Stimulated activated CD4-positive, alpha-beta T cell treated with anti-CD3 and anti-CD28 coated beads, Interleukin-15, amount 100 ng/mL, for 1 hour (primary cell): Measurements from ENCODE around the gene USP26.
"Not testable (repeated sequence)": the region's sequence is repeated elsewhere in the genome, so short reads cannot be mapped to it uniquely, and the experiment has no call there.

Experiments
- DNase-seq, 2 donors: peaks; one replicate each; pipeline ENCODE4 v3.0.0-alpha.2; 2020; ENCODE audit warnings: low read depth in 1 of 2, low spot score in 1 of 2

USP26 gene, protein sequence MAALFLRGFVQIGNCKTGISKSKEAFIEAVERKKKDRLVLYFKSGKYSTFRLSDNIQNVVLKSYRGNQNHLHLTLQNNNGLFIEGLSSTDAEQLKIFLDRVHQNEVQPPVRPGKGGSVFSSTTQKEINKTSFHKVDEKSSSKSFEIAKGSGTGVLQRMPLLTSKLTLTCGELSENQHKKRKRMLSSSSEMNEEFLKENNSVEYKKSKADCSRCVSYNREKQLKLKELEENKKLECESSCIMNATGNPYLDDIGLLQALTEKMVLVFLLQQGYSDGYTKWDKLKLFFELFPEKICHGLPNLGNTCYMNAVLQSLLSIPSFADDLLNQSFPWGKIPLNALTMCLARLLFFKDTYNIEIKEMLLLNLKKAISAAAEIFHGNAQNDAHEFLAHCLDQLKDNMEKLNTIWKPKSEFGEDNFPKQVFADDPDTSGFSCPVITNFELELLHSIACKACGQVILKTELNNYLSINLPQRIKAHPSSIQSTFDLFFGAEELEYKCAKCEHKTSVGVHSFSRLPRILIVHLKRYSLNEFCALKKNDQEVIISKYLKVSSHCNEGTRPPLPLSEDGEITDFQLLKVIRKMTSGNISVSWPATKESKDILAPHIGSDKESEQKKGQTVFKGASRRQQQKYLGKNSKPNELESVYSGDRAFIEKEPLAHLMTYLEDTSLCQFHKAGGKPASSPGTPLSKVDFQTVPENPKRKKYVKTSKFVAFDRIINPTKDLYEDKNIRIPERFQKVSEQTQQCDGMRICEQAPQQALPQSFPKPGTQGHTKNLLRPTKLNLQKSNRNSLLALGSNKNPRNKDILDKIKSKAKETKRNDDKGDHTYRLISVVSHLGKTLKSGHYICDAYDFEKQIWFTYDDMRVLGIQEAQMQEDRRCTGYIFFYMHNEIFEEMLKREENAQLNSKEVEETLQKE

DNA sequence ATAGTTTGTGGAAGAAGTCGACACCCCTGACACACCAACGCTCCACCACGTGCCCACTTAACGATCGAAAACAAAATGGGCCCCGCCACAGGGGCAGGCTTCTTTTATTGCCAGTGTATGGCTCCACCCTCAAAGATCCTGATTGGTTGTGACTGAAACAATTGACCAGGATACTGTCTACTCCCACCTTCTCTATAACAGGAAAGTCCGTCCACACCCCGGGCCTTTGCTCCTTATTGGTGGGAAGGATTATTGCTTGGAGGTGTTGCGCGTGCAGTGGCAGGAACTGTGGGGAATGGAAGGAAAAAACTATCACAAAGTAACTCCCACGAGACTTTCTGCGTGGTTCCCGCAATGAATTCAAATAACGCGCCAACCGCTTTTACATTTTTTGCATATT, at the start of gene USP26:
Gene USP26, minus strand, starts transcription at position 79 of the 400 bp plus-strand sequence. CDS start 68,889 bp downstream, outside the sequence.
- DNase-seq = no peak

DNA sequence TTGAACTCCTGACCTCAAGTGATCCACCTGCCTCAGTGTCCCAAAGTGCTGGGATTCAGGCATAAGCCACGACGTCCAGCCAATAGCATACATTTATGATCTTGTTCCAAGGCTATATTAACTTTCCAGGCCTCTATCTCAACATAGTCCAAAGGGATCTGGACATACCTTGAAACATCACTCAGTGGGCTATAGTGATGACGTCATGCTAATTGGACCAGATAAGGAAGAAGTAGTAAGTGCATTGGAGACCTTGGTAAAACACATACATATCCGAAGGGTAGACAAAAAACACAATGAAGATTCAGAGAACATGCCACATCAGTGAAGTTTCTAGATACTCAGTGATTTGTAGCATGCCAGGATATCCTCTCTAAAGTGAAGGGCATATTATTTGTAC, 37.4 kb upstream of the USP26 start:
- no peak for DNase-seq

DNA sequence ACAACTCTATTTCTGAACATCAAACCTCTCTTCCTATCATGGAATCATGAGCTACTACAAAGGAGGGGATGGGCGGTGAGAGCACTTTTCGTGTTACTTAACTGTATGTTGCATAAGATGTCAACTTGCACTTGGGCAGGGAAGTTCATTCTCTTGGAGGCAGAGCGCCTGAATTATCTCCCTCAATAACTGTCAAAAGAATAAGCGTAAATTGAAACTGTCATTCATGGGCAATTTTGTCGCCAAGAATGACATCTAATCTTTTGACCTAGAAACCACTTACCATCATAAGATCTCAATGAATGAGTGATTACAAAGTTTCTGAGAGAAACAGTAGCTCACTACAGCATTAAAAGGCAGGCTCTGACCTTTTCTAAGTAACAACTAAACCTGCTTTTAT, 23.5 kb upstream of the USP26 start:
- no peak for DNase-seq

GRCh38 chrX:133094098-133094731, 2.7 kb downstream of the USP26 start:
- no peak for DNase-seq

GRCh38 chrX:133090236-133090809, 6.6 kb downstream of the USP26 start:
- no peak for DNase-seq

DNA sequence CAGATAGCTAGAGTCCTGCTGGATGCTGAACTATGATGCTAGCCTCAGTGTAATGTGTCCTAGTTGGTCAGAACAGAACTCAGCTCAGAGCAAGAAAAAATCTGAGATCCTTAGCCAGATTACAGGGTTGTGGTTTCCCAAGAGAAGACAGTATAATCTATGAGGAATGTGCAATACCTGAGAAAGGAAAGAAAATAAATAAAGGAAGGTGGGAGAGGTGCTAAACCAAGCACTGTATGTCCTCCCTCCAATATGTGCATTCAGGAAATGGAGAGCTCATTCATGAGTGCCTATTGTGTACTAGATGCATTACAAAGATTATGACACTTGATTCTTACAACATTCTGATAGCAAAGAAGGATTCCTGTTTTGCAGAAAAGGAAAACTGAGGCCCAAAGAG, 7.5 kb downstream of the USP26 start:
- no peak for DNase-seq

DNA sequence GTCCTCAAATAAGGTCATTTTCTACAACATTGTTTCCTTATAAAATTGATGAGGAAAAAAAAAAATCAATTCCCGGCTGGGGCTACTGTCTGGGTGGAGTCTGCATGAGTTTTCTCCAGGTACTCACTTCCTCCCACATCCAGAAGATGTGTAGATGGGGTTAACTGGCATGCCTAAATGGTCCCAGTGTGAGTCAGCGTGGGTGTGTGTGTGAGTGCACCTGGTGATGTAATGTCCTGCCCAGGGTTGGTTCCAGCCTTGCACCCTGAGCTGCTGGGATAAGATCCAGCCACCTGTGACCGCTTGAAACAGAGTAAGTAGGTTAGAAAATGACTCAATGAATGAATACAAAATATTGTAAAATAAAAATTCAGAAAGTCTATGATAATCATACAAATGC, 11.1 kb downstream of the USP26 start:
- no peak for DNase-seq

GRCh38 chrX:133085056-133085455, 11.9 kb downstream of the USP26 start:
- DNase-seq = not testable (repeated sequence)

DNA sequence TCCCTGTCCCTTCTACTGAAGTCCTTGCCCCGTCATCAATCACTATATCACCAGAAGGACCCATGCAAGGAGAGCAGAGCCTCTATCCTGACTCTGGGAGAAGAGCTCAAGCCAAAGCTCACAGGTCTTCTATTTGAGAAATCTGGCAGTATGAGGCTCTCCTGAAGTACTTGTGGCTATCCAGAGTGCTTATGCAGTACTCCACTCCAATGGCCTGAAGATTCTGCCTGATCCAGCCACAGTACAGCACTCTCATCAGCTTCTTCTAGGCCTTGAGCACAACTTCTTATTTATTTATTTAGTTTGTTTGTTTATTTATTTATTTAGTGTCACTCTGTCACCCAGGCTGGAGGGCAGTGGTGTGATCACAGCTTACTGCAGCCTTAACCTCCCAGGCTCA, 13.0 kb downstream of the USP26 start:
- no peak for DNase-seq

DNA sequence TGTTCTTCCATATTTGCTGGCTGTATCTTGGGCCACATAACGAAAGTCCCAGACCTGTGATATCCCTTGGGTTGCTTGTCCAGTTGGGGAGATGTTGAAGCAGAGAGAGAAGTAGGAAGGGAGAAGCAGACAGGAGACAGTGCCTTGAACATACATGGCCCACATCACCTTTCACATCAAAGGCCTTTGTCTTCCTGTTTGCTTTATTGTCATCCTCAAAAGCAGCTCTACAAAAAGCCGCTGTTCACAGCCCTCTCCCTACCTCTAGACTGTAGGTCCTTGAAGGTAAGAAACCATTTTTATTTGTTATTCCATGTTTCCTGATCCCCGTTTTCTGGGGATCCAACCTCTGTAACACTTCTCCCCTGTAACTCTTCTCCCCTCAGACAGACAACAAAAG, 14.9 kb downstream of the USP26 start:
- no peak for DNase-seq

DNA sequence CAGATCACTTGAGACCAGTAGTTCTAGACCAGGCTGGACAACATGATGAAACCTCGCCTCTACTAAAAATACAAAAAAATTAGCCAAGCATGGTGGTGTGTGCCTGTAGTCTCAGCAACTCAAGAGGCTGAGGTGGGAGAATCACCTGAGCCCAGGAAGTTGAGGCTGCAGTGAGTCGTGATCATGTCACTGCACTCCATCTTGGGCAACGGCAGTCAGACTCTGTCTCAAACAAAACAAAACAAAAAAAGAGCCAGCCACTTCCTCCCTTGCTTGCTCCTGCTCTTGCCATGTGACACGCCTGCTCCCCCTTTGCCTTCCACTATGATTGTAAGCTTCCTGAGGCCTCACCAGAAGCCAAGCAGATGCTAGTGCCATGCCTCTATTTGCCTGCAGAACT, 19.1 kb downstream of the USP26 start:
- not testable (repeated sequence) for DNase-seq

- no peak for DNase-seq
These were observed 24.3 kb downstream of the USP26 start for GRCh38 chrX:133072566-133072965.

GRCh38 chrX:133068461-133068860, 28.4 kb downstream of the USP26 start:
- no peak for DNase-seq

- no peak for DNase-seq
These were observed 40.6 kb downstream of the USP26 start for GRCh38 chrX:133056341-133056740.

DNA sequence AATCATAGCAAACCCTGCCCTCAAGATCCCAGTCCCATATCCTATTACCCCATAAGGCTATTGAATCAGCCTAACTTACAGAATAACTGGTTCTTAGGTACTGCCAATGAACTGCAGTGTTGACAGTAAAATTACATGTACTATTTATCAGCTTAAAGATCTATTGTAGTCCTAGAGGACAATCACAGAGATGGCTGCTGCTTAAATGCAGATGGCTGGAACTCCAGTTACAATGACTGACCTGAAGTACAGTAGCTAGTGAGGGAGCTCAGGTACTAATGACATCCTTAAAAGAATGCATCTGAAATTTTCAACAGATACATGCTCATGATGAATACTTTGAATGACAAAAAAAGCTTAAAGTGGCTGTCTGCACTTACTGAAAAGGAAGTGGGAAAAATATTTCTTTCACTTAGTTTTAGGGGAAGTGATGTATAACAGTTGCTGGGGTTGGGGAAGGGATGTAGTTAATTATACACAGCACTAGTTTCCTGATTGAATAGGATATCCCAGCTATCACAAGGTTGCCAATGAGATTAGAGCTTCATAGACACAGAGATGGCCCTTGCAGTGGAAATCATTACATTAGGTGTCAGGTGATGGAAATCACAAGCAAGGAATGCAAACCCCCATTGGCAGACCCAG, 42.0 kb downstream of the USP26 start:
- no peak for DNase-seq

GRCh38 chrX:133053861-133054598, 42.9 kb downstream of the USP26 start:
- no peak for DNase-seq

GRCh38 chrX:133048751-133049150, 48.2 kb downstream of the USP26 start:
- no peak for DNase-seq

DNA sequence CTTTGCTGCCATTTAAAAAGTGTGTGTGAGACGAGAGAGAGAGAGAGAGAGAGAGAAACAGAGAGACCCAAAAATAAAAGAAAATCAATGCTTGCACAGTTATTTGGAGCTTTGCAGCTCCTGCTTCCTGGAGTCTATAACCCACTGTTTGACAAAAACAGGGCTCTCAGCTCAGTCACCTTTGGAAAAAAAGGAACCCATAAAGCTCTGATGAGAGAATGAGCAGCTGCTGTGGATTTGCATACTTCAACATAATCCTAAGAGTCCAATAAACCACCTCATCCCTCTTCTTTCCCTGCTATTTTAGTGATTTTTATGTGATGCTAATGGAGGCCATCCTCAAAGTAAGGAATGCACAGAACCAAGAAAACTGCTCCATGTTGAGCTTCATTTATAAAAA, 50.3 kb downstream of the USP26 start:
- no peak for DNase-seq

GRCh38 chrX:133045986-133046385, 50.9 kb downstream of the USP26 start:
- DNase-seq = no peak

GRCh38 chrX:133044145-133044786, 52.6 kb downstream of the USP26 start:
- DNase-seq = not testable (repeated sequence)
